Adrenal gland (tissue), 12 donors: ENCODE measurements around the gene PLK5. TPM values are rescaled to one million over a fixed set of nuclear protein-coding genes. Genes with fewer than 3 reads are reported as not detected.

Source experiments
- DNase-seq, 7 donors: peaks; one replicate each; pipeline ENCODE4 v3.0.0-alpha.2; 2019 to 2020
- H3K27ac ChIP-seq, 5 donors: fragments of 200-600 bp; sonication (generic) in 4 of 5; 1 replicate in 3 of 5; 2 replicates in 2 of 5; pipeline versions ENCODE4 v1.5.1 to v1.8.0; 2016 to 2020; ENCODE audit warnings: mild to moderate bottlenecking in 1 of 5
- H3K27me3 ChIP-seq: fragments of 200-600 bp; 2 replicates; pipeline ENCODE4 v1.8.0; 2021
- H3K36me3 ChIP-seq, 2 donors: fragments of 200-600 bp; replicated peaks in 1 of 2; 1 replicate in 1 of 2; 2 replicates in 1 of 2; pipeline versions ENCODE4 v1.5.1 to v1.8.0; 2018 to 2022
- H3K4me1 ChIP-seq, 2 donors: fragments of 200-600 bp; replicated peaks in 1 of 2; 1 replicate in 1 of 2; 2 replicates in 1 of 2; pipeline versions ENCODE4 v1.5.1 to v1.8.0; 2018 to 2021
- H3K4me3 ChIP-seq, 4 donors: fragments of 200-600 bp; sonication (generic) in 3 of 4; one replicate each; pipeline ENCODE4 v1.5.1; 2016 to 2018
- H3K9me3 ChIP-seq, 3 donors: fragments of 200-600 bp; sonication (generic) in 1 of 3; replicated peaks in 1 of 3; 1 replicate in 2 of 3; 2 replicates in 1 of 3; pipeline versions ENCODE4 v1.5.1 to v1.8.0; 2016 to 2021
- POLR2A ChIP-seq, 2 donors: fragments of 450-650 bp; IDR thresholded peaks; one replicate each; pipeline ENCODE4 v1.6.1; 2017; ENCODE audit warnings: antibody characterized with exemption in 2 of 2, mild to moderate bottlenecking in 2 of 2, moderate library complexity in 1 of 2
- WGBS, 4 donors: extraction: QIAGEN DNeasy Blood & Tissue Kit in 2 of 4; methylation state at CpG; one replicate each; pipeline versions ENCODE4 v1.1.5 to v1.1.7; 2013 to 2017; 5-methylcytosine and 5-hydroxymethylcytosine counted together
- intact Hi-C, 2 donors: fragments of 100-400 bp; cut with DNase I; formaldehyde crosslinking; loops; one replicate each; pipeline versions ENCODE4 v1.14.1 to v1.15.0; 2022 to 2023
- polyA plus RNA-seq, 3 donors: library from polyadenylated mRNA; stranded (reverse); fragments of 200-250 nt in 2 of 3; fragments of 350-450 nt in 1 of 3; fragmentation: Illumina TruSeq in 1 of 3; extraction: RNeasy Lipid Tissue Mini Kit (QIAGEN cat#74804) in 1 of 3; gene quantifications; one replicate each; pipeline ENCODE4 v1.2.3, GENCODE V29; 2013 to 2014
- total RNA-seq, 9 donors: library from RNA; depleted of rRNA in 4 of 9; stranded (reverse); fragments of >200 nt in 4 of 9; fragments of 120-200 nt in 1 of 9; fragmentation: NEBNext Ultra II Directional in 1 of 9; extraction: Animal tissue kit (Norgen Biotek cat#: 25700) in 1 of 9; gene quantifications; one replicate each; pipeline versions ENCODE4 v1.1.0 to v1.2.4, GENCODE V29; 2013 to 2023
- TF ChIP-seq, protein P1 (sequence below), 6 experiments: fragments of 450-650 bp in 4 of 6; fragments of 200-600 bp in 2 of 6; sonication (generic) in 1 of 6; IDR thresholded peaks; 1 replicate in 5 of 6; 2 replicates in 1 of 6; pipeline versions ENCODE4 v1.5.1 to v1.8.0; 2016 to 2021; ENCODE audit warnings: antibody characterized with exemption in 6 of 6, mild to moderate bottlenecking in 2 of 6, moderate library complexity in 1 of 6
- donor health status: healthy with polysubstance abuse.
- donor health status: Bipolar disorder and iron deficiency.
- donor health status: DM: yes; HTN: yes; CAD: no.
- donor health status: DM: no; HTN: no; CAD: no.
- donor health status: DM: no; HTN: no; CAD: no.
- donor health status: DM: yes; HTN: yes; CAD: no.

PLK5 gene
- total and polyA plus RNA-seq, 12 donors, result 0.15 to 1.0 (median 0.32) TPM; not detected in 8

DNA sequence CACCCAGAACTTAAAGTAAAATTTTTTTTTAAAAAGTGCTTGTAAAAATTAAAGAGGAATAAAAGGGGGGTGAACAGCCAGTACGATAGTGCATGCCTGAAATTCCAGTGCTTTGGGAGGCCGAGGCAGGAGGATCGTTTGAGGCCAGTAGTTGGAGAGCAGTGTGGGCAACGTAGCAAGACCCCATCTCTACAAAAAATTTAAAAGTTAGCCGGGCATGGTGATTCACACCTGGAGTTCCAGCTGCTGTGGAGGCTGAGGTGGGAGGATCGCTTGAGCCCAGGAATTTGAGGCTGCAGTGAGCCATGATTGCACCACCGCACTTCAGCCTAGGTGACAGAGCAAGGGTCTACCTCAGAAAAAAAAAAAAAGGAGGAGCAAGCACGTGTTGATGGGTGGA is 18.9 kb upstream of the PLK5 start:
- Histone ChIP-seq H3K27ac (no peak overlapping the region), H3K9me3 (no peaks in the 10 kb centered on the region), H3K27me3 (no peaks in the 10 kb centered on the region), H3K4me3 (no peak overlapping the region), H3K4me1 (peaks cover 0 to 3% of the 10 kb centered on the region in 2 donors), H3K36me3 (no peaks in the 10 kb centered on the region)
- intact Hi-C loops, result no loop called here
- TF ChIP-seq, protein P1, sequence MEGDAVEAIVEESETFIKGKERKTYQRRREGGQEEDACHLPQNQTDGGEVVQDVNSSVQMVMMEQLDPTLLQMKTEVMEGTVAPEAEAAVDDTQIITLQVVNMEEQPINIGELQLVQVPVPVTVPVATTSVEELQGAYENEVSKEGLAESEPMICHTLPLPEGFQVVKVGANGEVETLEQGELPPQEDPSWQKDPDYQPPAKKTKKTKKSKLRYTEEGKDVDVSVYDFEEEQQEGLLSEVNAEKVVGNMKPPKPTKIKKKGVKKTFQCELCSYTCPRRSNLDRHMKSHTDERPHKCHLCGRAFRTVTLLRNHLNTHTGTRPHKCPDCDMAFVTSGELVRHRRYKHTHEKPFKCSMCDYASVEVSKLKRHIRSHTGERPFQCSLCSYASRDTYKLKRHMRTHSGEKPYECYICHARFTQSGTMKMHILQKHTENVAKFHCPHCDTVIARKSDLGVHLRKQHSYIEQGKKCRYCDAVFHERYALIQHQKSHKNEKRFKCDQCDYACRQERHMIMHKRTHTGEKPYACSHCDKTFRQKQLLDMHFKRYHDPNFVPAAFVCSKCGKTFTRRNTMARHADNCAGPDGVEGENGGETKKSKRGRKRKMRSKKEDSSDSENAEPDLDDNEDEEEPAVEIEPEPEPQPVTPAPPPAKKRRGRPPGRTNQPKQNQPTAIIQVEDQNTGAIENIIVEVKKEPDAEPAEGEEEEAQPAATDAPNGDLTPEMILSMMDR (IDR thresholded peaks at IDR 0.05), result no peak
- no peak for TF ChIP-seq POLR2A (IDR thresholded peaks at IDR 0.05)
- DNase-seq, result no peak
- WGBS, 4 donors, result 78 to 81% (median 80%) methylated on average over 8 of the region's 8 CpGs

DNA sequence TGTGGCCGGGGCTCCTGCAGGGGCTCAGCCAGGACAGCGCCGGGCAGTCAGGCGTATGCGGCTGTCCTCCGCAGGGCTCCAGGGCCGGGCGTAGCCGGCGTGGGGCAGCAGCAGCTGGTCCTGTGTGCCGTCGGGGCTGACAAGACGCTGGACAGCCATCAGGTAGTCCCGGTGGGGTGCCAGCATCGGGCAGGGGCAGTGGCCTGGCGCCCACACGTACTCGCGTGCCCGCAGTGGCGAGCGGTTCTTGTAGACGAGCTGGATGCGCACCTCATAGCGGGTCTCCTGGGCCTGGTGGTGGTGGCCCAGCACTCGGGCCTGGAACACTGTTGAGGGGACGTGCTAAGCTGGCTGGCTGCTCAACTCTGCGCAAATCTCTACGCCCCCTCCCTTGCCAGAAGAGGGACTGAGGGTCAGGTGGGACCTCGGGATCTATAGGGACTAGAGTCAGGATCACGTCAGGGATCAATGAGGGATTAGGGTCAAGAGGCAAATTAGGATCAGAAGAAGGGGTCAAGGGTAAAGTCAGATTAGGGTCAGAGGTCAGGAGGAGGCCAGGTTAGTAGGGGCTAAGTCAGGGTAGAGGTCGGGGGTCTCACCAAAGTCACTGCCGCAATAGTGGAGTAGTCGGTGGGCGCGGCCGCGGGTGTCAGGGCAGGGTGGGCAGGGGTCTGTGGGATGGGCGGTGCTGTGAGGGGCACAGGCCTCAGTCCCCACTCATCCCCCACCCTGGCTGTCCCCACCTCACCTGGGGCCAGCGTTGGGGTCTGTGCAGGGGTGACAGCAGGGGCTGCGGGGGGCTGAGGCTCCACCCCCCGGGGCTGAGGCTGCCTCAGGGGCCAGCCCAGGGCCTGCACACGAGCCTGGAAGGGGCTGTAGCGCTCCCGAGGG is 17.6 kb upstream of the PLK5 start:
- intact Hi-C loops, result no loop called here
- no peaks in the 10 kb centered on the region for H3K27me3 ChIP-seq
- DNase-seq, result no peak
- H3K4me3 ChIP-seq, result no peak overlapping the region
- TF ChIP-seq, protein P1 (IDR thresholded peaks at IDR 0.05), result no peak
- TF ChIP-seq POLR2A (IDR thresholded peaks at IDR 0.05), result no peak
- H3K4me1 ChIP-seq, result peaks cover 0 to 3% of the 10 kb centered on the region in 2 donors
- H3K9me3 ChIP-seq, result no peaks in the 10 kb centered on the region
- no peak overlapping the region for H3K27ac ChIP-seq
- 84 to 92% (median 90%) methylated on average over 25 to 45 of the region's 45 CpGs for WGBS, 4 donors
- no peaks in the 10 kb centered on the region for H3K36me3 ChIP-seq

DNA sequence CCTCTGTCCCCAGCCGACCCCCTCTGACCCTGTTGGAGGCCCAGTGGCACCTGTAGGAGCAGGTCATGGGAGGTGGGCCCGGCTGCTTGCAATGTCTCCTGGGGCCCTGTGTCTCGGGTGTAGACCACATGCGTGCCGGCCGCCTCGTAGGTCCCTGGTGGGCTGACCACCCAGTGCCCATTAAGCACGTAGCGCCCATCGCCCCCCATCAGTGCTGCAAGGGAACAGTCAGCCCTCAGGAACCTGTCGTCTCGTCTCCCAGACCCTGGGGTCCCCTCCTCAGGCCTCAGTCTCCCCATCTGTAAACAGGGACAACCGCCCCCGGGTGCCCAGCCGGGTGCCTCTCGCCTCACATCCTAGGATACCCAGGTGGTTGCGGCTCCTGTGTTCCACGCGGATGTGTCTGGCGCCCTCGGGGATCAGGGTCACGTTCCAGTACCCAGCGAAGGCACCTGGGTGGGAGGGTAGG is 16.7 kb upstream of the PLK5 start:
- 57 to 67% (median 58%) methylated on average over 13 to 23 of the region's 23 CpGs for WGBS, 4 donors
- Histone ChIP-seq H3K4me3 (peak overlapping the region in 1 of 4 donors; percentile 8), H3K4me1 (peaks cover 0 to 3% of the 10 kb centered on the region in 2 donors), H3K27ac (peak overlapping the region in 2 of 5 donors; percentile 92 to 95), H3K36me3 (no peaks in the 10 kb centered on the region), H3K27me3 (no peaks in the 10 kb centered on the region), H3K9me3 (no peaks in the 10 kb centered on the region)
- peak in 2 of 7 donors; percentile 26 to 29 for DNase-seq
- intact Hi-C loops, result no loop called here
- TF ChIP-seq, protein P1 (IDR thresholded peaks at IDR 0.05), result no peak
- no peak for TF ChIP-seq POLR2A (IDR thresholded peaks at IDR 0.05)

DNA sequence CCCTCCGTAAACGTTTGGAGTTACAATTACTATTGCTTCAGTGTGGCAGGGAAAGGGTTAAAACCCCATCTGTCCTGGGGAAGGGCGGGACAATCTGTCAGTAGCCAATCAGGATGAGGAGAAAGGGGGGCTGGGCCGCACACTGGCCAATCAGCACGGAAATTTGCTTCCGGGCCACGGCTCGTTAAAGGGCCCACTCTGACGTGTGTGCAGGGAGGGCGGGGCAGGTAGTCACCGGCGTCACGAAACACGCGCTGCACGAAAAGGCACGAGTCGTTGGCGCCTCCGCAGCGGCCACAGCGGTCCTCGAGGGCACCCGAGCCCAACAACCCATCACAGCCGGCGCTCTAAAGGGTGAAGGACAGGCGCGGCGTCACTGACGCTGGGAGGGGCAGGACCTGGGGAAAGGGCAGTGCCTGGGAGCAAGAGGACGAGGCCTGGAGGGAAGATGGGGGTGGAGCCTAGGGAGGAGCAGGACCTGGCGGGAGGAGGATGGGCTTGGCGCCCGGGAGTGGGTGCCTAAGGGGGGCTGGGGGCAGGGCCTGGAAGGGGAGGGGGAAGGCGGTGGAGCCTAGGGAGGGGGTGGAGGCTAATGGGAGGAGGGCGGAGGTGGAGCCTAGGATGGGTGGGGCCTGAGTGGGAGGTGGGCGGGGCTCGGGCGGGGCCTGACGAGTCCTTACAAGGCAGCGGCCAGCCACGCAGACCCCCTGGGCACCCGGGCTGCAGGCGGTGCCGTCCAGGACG is 15.9 kb upstream of the PLK5 start:
- H3K9me3 ChIP-seq, result no peaks in the 10 kb centered on the region
- H3K27me3 ChIP-seq, result no peaks in the 10 kb centered on the region
- H3K36me3 ChIP-seq, result no peaks in the 10 kb centered on the region
- intact Hi-C loops, result no loop called here
- WGBS, 4 donors, result 0 to 10% (median 2%) methylated on average over 3 to 45 of the region's 46 CpGs
- DNase-seq, result peak; percentile 93 to 98 (median 97)
- TF ChIP-seq, protein P1 (IDR thresholded peaks at IDR 0.05), result no peak
- TF ChIP-seq POLR2A (IDR thresholded peaks at IDR 0.05), result no peak
- peak overlapping the region in 2 of 4 donors; percentile 16 to 45 for H3K4me3 ChIP-seq
- peak overlapping the region; percentile 51 to 95 (median 79) for H3K27ac ChIP-seq
- H3K4me1 ChIP-seq, result peaks cover 0 to 3% of the 10 kb centered on the region in 2 donors
